ENCODE measurements around the gene ADAMTS12. TPM values are rescaled to one million over a fixed set of nuclear protein-coding genes. Genes with fewer than 3 reads are reported as not detected.

The ADAMTS12 gene
- total RNA-seq, 1 donor: 6.9 TPM

DNA sequence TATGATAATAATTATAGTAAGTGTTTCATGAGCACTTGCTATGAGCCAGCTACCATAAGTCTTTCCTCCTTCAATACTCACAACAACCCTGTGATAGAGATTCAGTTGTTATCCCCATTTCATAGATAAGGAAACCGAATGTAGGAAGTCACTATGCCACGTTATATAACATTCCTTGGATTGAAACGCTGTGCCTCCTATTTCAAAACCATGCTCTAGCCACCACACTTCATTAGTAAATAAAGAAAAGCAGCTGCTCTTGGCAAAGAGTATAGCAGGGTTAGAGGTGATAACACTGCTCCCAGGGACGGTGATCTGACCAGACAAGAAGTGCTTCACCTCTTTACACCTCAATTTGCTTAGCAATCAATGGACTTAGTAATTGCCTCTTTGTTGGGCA is 5.5 kb downstream of the ADAMTS12 start:
- no peaks in the 10 kb centered on the region for H3K9me3 ChIP-seq (ENCODE audit: low read depth, low read length)
- no peaks in the 10 kb centered on the region for H3K27me3 ChIP-seq (ENCODE audit: insufficient read depth, low read length)
- H3K79me2 ChIP-seq (ENCODE audit: insufficient read depth, low read length): peaks cover 95% of the 10 kb centered on the region
- DNase-seq (ENCODE audit: insufficient read length, low spot score, missing footprints): no peak
- H2AFZ ChIP-seq (ENCODE audit: low read length): no peak overlapping the region
- peaks cover 8% of the 10 kb centered on the region for H3K36me3 ChIP-seq (ENCODE audit: insufficient read depth, low read length)
- H3K4me3 ChIP-seq (ENCODE audit: insufficient read depth, low read length): no peak overlapping the region
- no peak overlapping the region for H3K27ac ChIP-seq (ENCODE audit: low read depth, low read length)
- peaks cover 25% of the 10 kb centered on the region for H3K4me1 ChIP-seq (ENCODE audit: insufficient read depth, low read length)
- TF ChIP-seq, protein P1, sequence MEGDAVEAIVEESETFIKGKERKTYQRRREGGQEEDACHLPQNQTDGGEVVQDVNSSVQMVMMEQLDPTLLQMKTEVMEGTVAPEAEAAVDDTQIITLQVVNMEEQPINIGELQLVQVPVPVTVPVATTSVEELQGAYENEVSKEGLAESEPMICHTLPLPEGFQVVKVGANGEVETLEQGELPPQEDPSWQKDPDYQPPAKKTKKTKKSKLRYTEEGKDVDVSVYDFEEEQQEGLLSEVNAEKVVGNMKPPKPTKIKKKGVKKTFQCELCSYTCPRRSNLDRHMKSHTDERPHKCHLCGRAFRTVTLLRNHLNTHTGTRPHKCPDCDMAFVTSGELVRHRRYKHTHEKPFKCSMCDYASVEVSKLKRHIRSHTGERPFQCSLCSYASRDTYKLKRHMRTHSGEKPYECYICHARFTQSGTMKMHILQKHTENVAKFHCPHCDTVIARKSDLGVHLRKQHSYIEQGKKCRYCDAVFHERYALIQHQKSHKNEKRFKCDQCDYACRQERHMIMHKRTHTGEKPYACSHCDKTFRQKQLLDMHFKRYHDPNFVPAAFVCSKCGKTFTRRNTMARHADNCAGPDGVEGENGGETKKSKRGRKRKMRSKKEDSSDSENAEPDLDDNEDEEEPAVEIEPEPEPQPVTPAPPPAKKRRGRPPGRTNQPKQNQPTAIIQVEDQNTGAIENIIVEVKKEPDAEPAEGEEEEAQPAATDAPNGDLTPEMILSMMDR (IDR thresholded peaks at IDR 0.05; ENCODE audit: extremely low read depth, low read depth, low read length): no peak
- H3K4me2 ChIP-seq (ENCODE audit: insufficient read depth, low read length): no peak overlapping the region
- peaks cover 51% of the 10 kb centered on the region for H4K20me1 ChIP-seq (ENCODE audit: insufficient read depth, low read length)

DNA sequence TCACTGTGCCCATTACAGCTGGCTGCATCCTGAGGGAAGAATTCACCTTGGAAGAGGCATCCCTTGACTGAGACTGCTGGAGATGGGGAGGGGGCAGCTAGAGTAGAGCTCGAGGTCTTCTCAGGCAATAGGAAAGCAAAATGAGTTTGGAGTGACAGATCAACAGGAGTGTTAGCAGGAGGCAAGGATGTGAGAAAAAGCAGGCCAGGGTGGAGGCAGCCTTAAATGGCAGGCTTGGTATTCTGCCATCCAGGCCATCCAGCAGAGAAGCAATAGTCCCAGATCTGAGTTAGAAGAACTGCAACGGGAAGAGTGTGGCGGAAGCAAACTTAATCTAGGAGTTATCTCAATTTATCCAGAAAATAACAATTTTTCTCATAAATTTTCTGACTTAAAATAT is 6.1 kb downstream of the ADAMTS12 start:
- Histone ChIP-seq H2AFZ (ENCODE audit: low read length) (no peak overlapping the region), H3K27me3 (ENCODE audit: insufficient read depth, low read length) (no peaks in the 10 kb centered on the region), H3K4me2 (ENCODE audit: insufficient read depth, low read length) (no peak overlapping the region), H3K4me3 (ENCODE audit: insufficient read depth, low read length) (no peak overlapping the region), H3K4me1 (ENCODE audit: insufficient read depth, low read length) (peaks cover 23% of the 10 kb centered on the region), H4K20me1 (ENCODE audit: insufficient read depth, low read length) (peaks cover 50% of the 10 kb centered on the region), H3K9me3 (ENCODE audit: low read depth, low read length) (no peaks in the 10 kb centered on the region), H3K79me2 (ENCODE audit: insufficient read depth, low read length) (peaks cover 95% of the 10 kb centered on the region), H3K27ac (ENCODE audit: low read depth, low read length) (no peak overlapping the region), H3K36me3 (ENCODE audit: insufficient read depth, low read length) (peaks cover 14% of the 10 kb centered on the region)
- TF ChIP-seq, protein P1 (IDR thresholded peaks at IDR 0.05; ENCODE audit: extremely low read depth, low read depth, low read length): no peak
- no peak for DNase-seq (ENCODE audit: insufficient read length, low spot score, missing footprints)

DNA sequence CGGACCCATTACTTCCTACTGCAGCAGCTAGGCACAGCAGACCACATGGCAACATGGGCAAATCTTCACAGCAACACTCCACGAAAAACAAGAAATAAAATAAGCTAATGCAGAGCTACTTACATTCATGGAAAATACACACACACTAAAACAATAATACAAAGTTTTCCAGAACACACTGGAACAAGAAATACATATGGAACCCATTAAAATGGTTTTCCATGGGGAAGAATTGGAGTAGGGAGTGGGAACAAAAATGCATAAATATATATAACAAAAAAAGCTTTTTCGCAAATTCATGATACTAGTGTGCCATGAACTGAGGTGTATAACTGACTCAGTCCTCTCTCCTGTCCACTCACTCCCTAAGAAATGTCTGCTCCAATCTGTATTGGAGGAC is 8.3 kb downstream of the ADAMTS12 start:
- Histone ChIP-seq H3K79me2 (ENCODE audit: insufficient read depth, low read length) (peaks cover 94% of the 10 kb centered on the region), H3K4me1 (ENCODE audit: insufficient read depth, low read length) (peaks cover 1% of the 10 kb centered on the region), H3K27me3 (ENCODE audit: insufficient read depth, low read length) (no peaks in the 10 kb centered on the region), H3K27ac (ENCODE audit: low read depth, low read length) (no peak overlapping the region), H3K4me3 (ENCODE audit: insufficient read depth, low read length) (no peak overlapping the region), H3K4me2 (ENCODE audit: insufficient read depth, low read length) (no peak overlapping the region), H3K36me3 (ENCODE audit: insufficient read depth, low read length) (peaks cover 26% of the 10 kb centered on the region), H2AFZ (ENCODE audit: low read length) (no peak overlapping the region), H4K20me1 (ENCODE audit: insufficient read depth, low read length) (peaks cover 47% of the 10 kb centered on the region), H3K9me3 (ENCODE audit: low read depth, low read length) (no peaks in the 10 kb centered on the region)
- TF ChIP-seq, protein P1 (IDR thresholded peaks at IDR 0.05; ENCODE audit: extremely low read depth, low read depth, low read length): no peak
- DNase-seq (ENCODE audit: insufficient read length, low spot score, missing footprints): no peak

DNA sequence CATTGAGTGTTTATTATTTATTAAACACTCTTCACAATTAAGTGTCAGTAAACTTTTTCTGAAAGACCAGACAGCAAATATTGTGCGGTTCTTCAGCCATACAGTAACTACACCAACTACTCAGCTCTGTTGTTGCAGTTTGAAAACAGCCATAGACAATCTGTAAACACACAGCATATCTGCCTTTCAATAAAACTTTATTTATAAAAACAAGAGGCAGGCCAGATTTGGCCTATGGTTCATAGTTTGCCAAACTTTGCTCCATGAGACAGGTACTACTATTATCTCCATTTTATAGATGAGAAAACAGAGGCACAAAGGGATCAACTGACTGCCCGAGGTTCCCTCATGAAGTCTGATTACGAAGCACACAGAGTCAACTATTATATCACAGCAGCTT is 11.5 kb downstream of the ADAMTS12 start:
- no peak overlapping the region for H3K4me3 ChIP-seq (ENCODE audit: insufficient read depth, low read length)
- peaks cover 93% of the 10 kb centered on the region for H3K79me2 ChIP-seq (ENCODE audit: insufficient read depth, low read length)
- H3K4me2 ChIP-seq (ENCODE audit: insufficient read depth, low read length): no peak overlapping the region
- no peak overlapping the region for H2AFZ ChIP-seq (ENCODE audit: low read length)
- no peaks in the 10 kb centered on the region for H3K9me3 ChIP-seq (ENCODE audit: low read depth, low read length)
- H3K36me3 ChIP-seq (ENCODE audit: insufficient read depth, low read length): peaks cover 25% of the 10 kb centered on the region
- H3K27me3 ChIP-seq (ENCODE audit: insufficient read depth, low read length): no peaks in the 10 kb centered on the region
- TF ChIP-seq, protein P1 (IDR thresholded peaks at IDR 0.05; ENCODE audit: extremely low read depth, low read depth, low read length): no peak
- H4K20me1 ChIP-seq (ENCODE audit: insufficient read depth, low read length): peaks cover 44% of the 10 kb centered on the region
- H3K27ac ChIP-seq (ENCODE audit: low read depth, low read length): no peak overlapping the region
- no peak for DNase-seq (ENCODE audit: insufficient read length, low spot score, missing footprints)
- H3K4me1 ChIP-seq (ENCODE audit: insufficient read depth, low read length): no peaks in the 10 kb centered on the region
